CD4-positive, alpha-beta T cell treated with Interleukin-4 for 4 hours (primary cell): Measurements from ENCODE around the gene COL4A1.

ENCODE experiments used
- DNase-seq: peaks from one replicate; pipeline ENCODE4 v3.0.0-alpha.2; 2020

The COL4A1 gene

GRCh38 chr13:110341445-110342244 is 34.7 kb upstream of the COL4A1 start:
- DNase-seq = no peak

- peak; percentile 5 for DNase-seq
Observed at GRCh38 chr13:110340812-110341444, 34.0 kb upstream of the COL4A1 start.

- DNase-seq = no peak
Observed at GRCh38 chr13:110339975-110340550, 33.1 kb upstream of the COL4A1 start.

GRCh38 chr13:110339263-110339662 is 32.3 kb upstream of the COL4A1 start:
- DNase-seq = no peak

GRCh38 chr13:110338441-110339101 is 31.6 kb upstream of the COL4A1 start:
- DNase-seq = no peak

GRCh38 chr13:110337247-110337646 is 30.3 kb upstream of the COL4A1 start:
- DNase-seq = no peak

- DNase-seq = no peak
Observed at GRCh38 chr13:110336681-110337080, 29.7 kb upstream of the COL4A1 start.

- no peak for DNase-seq
Observed at GRCh38 chr13:110336108-110336507, 29.2 kb upstream of the COL4A1 start.

- no peak for DNase-seq
Observed at GRCh38 chr13:110334841-110335490, 28.0 kb upstream of the COL4A1 start.

GRCh38 chr13:110334256-110334655 is 27.3 kb upstream of the COL4A1 start:
- DNase-seq = no peak

- DNase-seq = no peak
Observed at GRCh38 chr13:110333837-110334236, 26.9 kb upstream of the COL4A1 start.

- DNase-seq = no peak
Observed at GRCh38 chr13:110332750-110333149, 25.8 kb upstream of the COL4A1 start.

GRCh38 chr13:110331362-110331761 is 24.4 kb upstream of the COL4A1 start:
- DNase-seq = no peak

GRCh38 chr13:110330491-110331011 is 23.6 kb upstream of the COL4A1 start:
- DNase-seq = no peak

GRCh38 chr13:110329798-110330461 is 23.0 kb upstream of the COL4A1 start:
- no peak for DNase-seq

GRCh38 chr13:110329258-110329657 is 22.3 kb upstream of the COL4A1 start:
- DNase-seq = no peak

- DNase-seq = no peak
Observed at GRCh38 chr13:110328573-110328972, 21.6 kb upstream of the COL4A1 start.

- no peak for DNase-seq
Observed at GRCh38 chr13:110327051-110327721, 20.2 kb upstream of the COL4A1 start.

- no peak for DNase-seq
Observed at GRCh38 chr13:110326263-110326904, 19.4 kb upstream of the COL4A1 start.

- no peak for DNase-seq
Observed at GRCh38 chr13:110324026-110324749, 17.2 kb upstream of the COL4A1 start.
